ENCODE measurements around the gene RARG.

Gene RARG

DNA sequence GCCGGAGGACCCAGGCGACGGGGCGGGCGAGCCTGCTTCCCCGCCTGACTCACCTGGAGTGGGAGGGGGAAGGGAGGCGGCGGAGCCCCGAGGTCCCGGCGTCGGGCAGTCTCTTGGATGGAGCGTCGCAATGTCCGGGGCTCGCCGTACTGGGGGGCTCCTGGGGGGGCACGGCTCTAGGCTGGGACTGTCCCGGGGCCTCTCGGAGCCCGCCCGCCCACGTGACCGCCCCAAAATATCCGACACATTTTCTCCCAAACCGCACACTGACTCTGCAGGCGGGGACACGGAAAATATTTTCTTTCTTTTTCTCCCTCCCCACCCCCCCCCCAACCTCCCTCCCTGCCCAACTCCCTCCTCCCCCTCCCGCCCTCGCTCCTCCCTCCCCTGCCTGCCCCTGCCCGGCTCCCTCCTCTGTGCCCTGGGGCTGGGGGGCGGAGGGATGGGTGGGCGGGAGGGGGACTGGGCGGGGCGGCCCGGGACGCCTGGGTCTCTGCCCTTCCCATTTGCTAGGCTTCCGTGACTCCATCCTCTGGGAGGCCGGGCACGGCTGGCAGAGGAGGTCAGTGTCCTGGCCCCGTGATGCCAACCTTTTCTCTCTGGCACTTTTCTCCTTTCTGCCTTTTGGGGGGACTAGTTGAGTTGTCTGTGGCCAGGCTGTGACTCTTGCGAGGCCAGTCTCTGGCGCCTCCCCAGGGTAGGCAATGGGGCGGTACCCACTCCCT is at the start of gene RARG:
Gene RARG (minus strand): TSS at position 289 of the 725 bp plus-strand sequence. CDS start 4,664 bp downstream, outside the sequence.
- peak; percentile 17 for TF ChIP-seq CTCF (IDR thresholded peaks at IDR 0.05)
- peak within 1 kb of the TSS; percentile 75 for H3K4me3 ChIP-seq (ENCODE audit: low read depth, low read length)
- no peaks in the 10 kb centered on the region for H3K36me3 ChIP-seq (ENCODE audit: control insufficient read depth, insufficient read depth, low read length)
- H3K9me3 ChIP-seq (ENCODE audit: control insufficient read depth, low read length): no peaks in the 10 kb centered on the region
- H3K9ac ChIP-seq: peak within 1 kb of the TSS; percentile 43
- no peaks in the 10 kb centered on the region for H3K79me2 ChIP-seq
- H3K4me2 ChIP-seq (ENCODE audit: low read length): peak within 1 kb of the TSS; percentile 93
- peaks cover 17% of the 10 kb centered on the region for H3K4me1 ChIP-seq
- peak within 1 kb of the TSS; percentile 75 for H3K27ac ChIP-seq
- H3K27me3 ChIP-seq (ENCODE audit: control insufficient read depth, insufficient read depth, low read length): no peaks in the 10 kb centered on the region
- peak within 1 kb of the TSS; percentile 95 for H2AFZ ChIP-seq

GRCh38 chr12:53279888-53280498 is 48.0 kb upstream of the RARG start:
- Histone ChIP-seq H3K27ac (no peak overlapping the region), H2AFZ (no peak overlapping the region), H3K9ac (no peak overlapping the region), H3K4me1 (no peaks in the 10 kb centered on the region), H3K4me3 (ENCODE audit: low read depth, low read length) (no peak overlapping the region), H3K36me3 (ENCODE audit: control insufficient read depth, insufficient read depth, low read length) (no peaks in the 10 kb centered on the region), H3K4me2 (ENCODE audit: low read length) (no peak overlapping the region), H3K79me2 (no peaks in the 10 kb centered on the region), H3K9me3 (ENCODE audit: control insufficient read depth, low read length) (no peaks in the 10 kb centered on the region), H3K27me3 (ENCODE audit: control insufficient read depth, insufficient read depth, low read length) (no peaks in the 10 kb centered on the region)
- no peak for TF ChIP-seq CTCF (IDR thresholded peaks at IDR 0.05)

DNA sequence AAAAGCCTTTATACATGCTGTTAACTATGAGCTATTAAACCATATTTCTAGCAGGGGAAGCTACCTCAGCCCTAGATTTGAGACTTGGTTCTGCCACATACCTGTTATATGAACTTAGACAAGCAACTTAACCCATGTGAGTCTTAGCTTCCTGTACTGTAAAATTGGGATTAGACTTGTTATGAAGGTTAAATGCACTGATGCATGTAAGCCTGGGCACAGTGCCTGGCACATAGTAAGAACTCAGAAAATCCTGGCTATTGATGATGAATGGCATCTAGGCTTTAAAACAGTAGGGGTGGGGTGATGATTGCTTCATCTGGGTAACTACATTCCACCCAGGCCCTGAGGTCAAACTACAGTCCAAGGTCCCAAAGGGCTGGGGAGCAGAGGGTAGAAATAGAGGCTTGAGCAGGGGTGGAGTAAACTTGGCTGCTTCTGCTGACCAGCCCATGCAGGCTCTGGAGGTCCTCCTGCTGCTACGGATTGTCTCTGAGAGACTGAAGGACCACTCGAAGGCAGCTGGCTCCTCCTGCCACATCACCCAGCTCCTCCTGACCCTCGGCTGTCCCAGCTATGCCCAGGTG is 47.4 kb upstream of the RARG start:
- Histone ChIP-seq H3K9ac (no peak overlapping the region), H3K27ac (no peak overlapping the region), H3K36me3 (ENCODE audit: control insufficient read depth, insufficient read depth, low read length) (no peaks in the 10 kb centered on the region), H3K27me3 (ENCODE audit: control insufficient read depth, insufficient read depth, low read length) (no peaks in the 10 kb centered on the region), H3K9me3 (ENCODE audit: control insufficient read depth, low read length) (no peaks in the 10 kb centered on the region), H3K79me2 (no peaks in the 10 kb centered on the region), H2AFZ (no peak overlapping the region), H3K4me2 (ENCODE audit: low read length) (no peak overlapping the region), H3K4me3 (ENCODE audit: low read depth, low read length) (no peak overlapping the region), H3K4me1 (no peaks in the 10 kb centered on the region)
- TF ChIP-seq CTCF (IDR thresholded peaks at IDR 0.05): no peak

- Histone ChIP-seq H3K9ac (no peak overlapping the region), H3K9me3 (ENCODE audit: control insufficient read depth, low read length) (no peaks in the 10 kb centered on the region), H3K36me3 (ENCODE audit: control insufficient read depth, insufficient read depth, low read length) (no peaks in the 10 kb centered on the region), H3K79me2 (no peaks in the 10 kb centered on the region), H3K27ac (no peak overlapping the region), H2AFZ (no peak overlapping the region), H3K27me3 (ENCODE audit: control insufficient read depth, insufficient read depth, low read length) (no peaks in the 10 kb centered on the region), H3K4me3 (ENCODE audit: low read depth, low read length) (no peak overlapping the region), H3K4me1 (no peaks in the 10 kb centered on the region), H3K4me2 (ENCODE audit: low read length) (no peak overlapping the region)
- no peak for TF ChIP-seq CTCF (IDR thresholded peaks at IDR 0.05)
Measured at GRCh38 chr12:53277981-53278380, 46.0 kb upstream of the RARG start.

All from parathyroid adenoma (tissue), 2 donors.